ENCODE measurements around the gene NOXO1. TPM values are rescaled to one million over a fixed set of nuclear protein-coding genes. Genes with fewer than 3 reads are reported as not detected.

Gene NOXO1
- total RNA-seq, 4 donors from 2014 or later = 0.52 TPM; not detected in 3

DNA sequence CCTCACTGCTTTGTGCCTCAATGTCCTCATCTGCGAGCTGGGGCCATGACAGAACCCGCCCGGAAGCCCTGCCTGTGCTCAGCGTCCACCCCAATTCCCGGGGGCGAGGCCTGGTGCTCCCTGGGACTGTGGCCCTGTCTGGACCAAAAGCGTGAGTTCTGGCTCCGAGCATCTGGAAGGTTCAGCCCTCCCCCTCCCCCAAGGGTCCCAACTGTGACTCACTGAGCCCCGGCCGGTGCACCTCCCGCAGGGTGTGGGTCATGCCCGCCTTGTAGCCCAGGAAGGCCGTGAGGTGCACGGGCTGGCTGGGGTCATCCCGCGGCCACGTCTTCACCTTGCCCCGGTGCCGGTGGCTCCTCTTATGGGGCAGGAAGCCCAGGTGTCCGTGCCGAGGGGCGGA is 27.5 kb downstream of the NOXO1 start:
- Histone ChIP-seq H3K27ac (replicated peaks in 1 of 4) (no peak overlapping the region), H3K9me3 (no peaks in the 10 kb centered on the region), H3K4me1 (peaks cover under 1 to 7% (median 2%) of the 10 kb centered on the region in 4 donors), H3K4me3 (no peak overlapping the region), H3K36me3 (no peaks in the 10 kb centered on the region), H3K27me3 (no peaks in the 10 kb centered on the region)
- no peak for DNase-seq (ENCODE audit: extremely low spot score)
- TF ChIP-seq, protein P1, sequence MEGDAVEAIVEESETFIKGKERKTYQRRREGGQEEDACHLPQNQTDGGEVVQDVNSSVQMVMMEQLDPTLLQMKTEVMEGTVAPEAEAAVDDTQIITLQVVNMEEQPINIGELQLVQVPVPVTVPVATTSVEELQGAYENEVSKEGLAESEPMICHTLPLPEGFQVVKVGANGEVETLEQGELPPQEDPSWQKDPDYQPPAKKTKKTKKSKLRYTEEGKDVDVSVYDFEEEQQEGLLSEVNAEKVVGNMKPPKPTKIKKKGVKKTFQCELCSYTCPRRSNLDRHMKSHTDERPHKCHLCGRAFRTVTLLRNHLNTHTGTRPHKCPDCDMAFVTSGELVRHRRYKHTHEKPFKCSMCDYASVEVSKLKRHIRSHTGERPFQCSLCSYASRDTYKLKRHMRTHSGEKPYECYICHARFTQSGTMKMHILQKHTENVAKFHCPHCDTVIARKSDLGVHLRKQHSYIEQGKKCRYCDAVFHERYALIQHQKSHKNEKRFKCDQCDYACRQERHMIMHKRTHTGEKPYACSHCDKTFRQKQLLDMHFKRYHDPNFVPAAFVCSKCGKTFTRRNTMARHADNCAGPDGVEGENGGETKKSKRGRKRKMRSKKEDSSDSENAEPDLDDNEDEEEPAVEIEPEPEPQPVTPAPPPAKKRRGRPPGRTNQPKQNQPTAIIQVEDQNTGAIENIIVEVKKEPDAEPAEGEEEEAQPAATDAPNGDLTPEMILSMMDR (IDR thresholded peaks at IDR 0.05) = no peak
- TF ChIP-seq POLR2AphosphoS5 (IDR thresholded peaks at IDR 0.05) (no peak), POLR2A (IDR thresholded peaks at IDR 0.05; ENCODE audit: low read depth) (no peak), EP300 (IDR thresholded peaks at IDR 0.05) (no peak)
- intact Hi-C loops (cut with DNase I) = no loop called here
- 84% methylated on average over 10 of the region's 22 CpGs for WGBS

DNA sequence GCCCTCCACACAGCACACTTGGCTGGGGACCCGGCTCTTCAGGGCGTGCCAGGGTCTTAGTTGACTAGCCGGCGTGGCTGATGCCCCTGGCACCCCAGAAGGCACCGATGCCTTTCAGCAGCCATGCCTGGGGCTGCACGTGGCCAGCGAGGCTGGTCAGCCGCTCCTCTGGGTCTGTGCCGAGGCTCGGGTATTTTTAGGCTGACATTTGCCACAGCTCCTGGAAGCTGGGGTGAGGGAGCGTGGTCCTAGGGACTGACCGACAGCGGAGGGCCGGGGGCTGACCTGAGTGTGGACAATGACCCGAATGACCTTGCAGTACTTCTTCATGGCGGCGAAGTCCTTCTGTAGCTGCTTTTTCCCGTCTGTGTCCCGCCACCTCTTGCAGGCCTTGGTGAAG is 30.7 kb downstream of the NOXO1 start:
- H3K9me3 ChIP-seq = no peaks in the 10 kb centered on the region
- TF ChIP-seq, protein P1 (IDR thresholded peaks at IDR 0.05) = no peak
- TF ChIP-seq EP300 (IDR thresholded peaks at IDR 0.05) = no peak
- TF ChIP-seq POLR2AphosphoS5 (IDR thresholded peaks at IDR 0.05) = no peak
- TF ChIP-seq POLR2A (IDR thresholded peaks at IDR 0.05; ENCODE audit: low read depth) = no peak
- intact Hi-C loops (cut with DNase I) = no loop called here
- H3K27ac ChIP-seq (replicated peaks in 1 of 4) = no peak overlapping the region
- no peak overlapping the region for H3K4me3 ChIP-seq
- H3K4me1 ChIP-seq = no peaks in the 10 kb centered on the region
- no peaks in the 10 kb centered on the region for H3K36me3 ChIP-seq
- 80% methylated on average over 1 of the region's 19 CpGs for WGBS
- DNase-seq (ENCODE audit: extremely low spot score) = no peak
- no peaks in the 10 kb centered on the region for H3K27me3 ChIP-seq

GRCh38 chr16:1950047-1950446 is 31.2 kb downstream of the NOXO1 start:
- TF ChIP-seq POLR2AphosphoS5 (IDR thresholded peaks at IDR 0.05) = no peak
- H3K36me3 ChIP-seq = no peaks in the 10 kb centered on the region
- DNase-seq (ENCODE audit: extremely low spot score) = no peak
- WGBS = 72% methylated on average over 7 of the region's 7 CpGs
- no peaks in the 10 kb centered on the region for H3K27me3 ChIP-seq
- H3K4me1 ChIP-seq = no peaks in the 10 kb centered on the region
- H3K4me3 ChIP-seq = no peak overlapping the region
- intact Hi-C loops (cut with DNase I) = no loop called here
- no peaks in the 10 kb centered on the region for H3K9me3 ChIP-seq
- H3K27ac ChIP-seq (replicated peaks in 1 of 4) = no peak overlapping the region

DNA sequence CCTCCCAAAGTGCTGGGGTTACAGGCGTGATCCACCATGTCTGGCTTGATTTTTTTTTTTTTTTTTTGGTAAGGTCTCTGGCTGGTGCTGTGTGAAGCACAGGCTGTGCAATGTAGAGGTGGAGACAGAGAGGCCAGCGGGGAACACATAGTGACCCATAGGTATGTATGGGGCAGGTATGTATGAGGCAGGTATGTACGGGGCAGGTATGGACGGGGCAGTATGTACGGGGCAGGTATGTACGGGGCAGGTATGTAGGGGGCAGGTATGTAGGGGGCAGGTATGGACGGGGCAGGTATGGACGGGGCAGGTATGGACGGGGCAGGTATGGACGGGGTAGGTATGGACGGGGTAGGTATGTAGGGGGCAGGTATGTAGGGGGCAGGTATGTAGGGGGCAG is 31.8 kb downstream of the NOXO1 start:
- intact Hi-C loops (cut with DNase I) = no loop called here
- no peak for TF ChIP-seq POLR2AphosphoS5 (IDR thresholded peaks at IDR 0.05)
- TF ChIP-seq EP300 (IDR thresholded peaks at IDR 0.05) = no peak
- TF ChIP-seq, protein P1 (IDR thresholded peaks at IDR 0.05) = no peak
- no peak for TF ChIP-seq POLR2A (IDR thresholded peaks at IDR 0.05; ENCODE audit: low read depth)
- DNase-seq (ENCODE audit: extremely low spot score) = no peak
- Histone ChIP-seq H3K27me3 (no peaks in the 10 kb centered on the region), H3K27ac (replicated peaks in 1 of 4) (no peak overlapping the region), H3K9me3 (no peaks in the 10 kb centered on the region), H3K4me3 (no peak overlapping the region), H3K4me1 (no peaks in the 10 kb centered on the region), H3K36me3 (no peaks in the 10 kb centered on the region)
- WGBS = 90% methylated on average over 11 of the region's 11 CpGs

DNA sequence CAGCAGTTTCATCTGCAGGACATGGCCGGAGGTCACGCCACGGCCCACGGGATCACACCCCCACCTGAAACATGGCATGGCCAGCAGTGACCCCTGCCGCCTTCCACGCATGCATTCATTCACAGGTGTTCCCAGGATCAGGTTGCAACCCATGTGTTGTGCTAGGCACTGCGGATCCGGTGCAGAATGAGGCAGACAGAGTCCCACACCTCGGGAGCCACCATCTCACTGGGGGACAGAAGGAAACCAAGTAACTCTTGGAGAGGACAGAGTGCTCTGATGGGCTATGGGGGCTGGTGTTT is 33.9 kb downstream of the NOXO1 start:
- intact Hi-C loops (cut with DNase I) = no loop called here
- H3K27me3 ChIP-seq = no peaks in the 10 kb centered on the region
- H3K4me3 ChIP-seq = no peak overlapping the region
- TF ChIP-seq POLR2A (IDR thresholded peaks at IDR 0.05; ENCODE audit: low read depth) (no peak), POLR2AphosphoS5 (IDR thresholded peaks at IDR 0.05) (no peak), EP300 (IDR thresholded peaks at IDR 0.05) (no peak)
- TF ChIP-seq, protein P1 (IDR thresholded peaks at IDR 0.05) = no peak
- peaks cover 2 to 14% (median 11%) of the 10 kb centered on the region in 4 donors for H3K4me1 ChIP-seq
- H3K27ac ChIP-seq (replicated peaks in 1 of 4) = no peak overlapping the region
- no peak for DNase-seq (ENCODE audit: extremely low spot score)
- 83% methylated on average over 4 of the region's 9 CpGs for WGBS
- no peaks in the 10 kb centered on the region for H3K36me3 ChIP-seq
- no peaks in the 10 kb centered on the region for H3K9me3 ChIP-seq

All from esophagus muscularis mucosa (tissue), 4 donors.